RWPE2 (cell line): Measurements from ENCODE around the gene DALRD3.

Experiments
- ATAC-seq: fragments of 200-7000 bp; cut with Tn5 transposase; 3 replicates; pipeline ENCODE4 v1.9.1; 2021; ENCODE audit warnings: low read depth
- DNase-seq: peaks from one replicate; pipeline ENCODE4 v3.0.0-alpha.2; 2020; ENCODE audit warnings: low spot score
- H3K27ac ChIP-seq: fragments of 450-650 bp; 2 replicates; pipeline ENCODE4 v1.5.1; 2017; ENCODE audit warnings: mild to moderate bottlenecking; ENCODE audit not compliant: poor library complexity, severe bottlenecking
- H3K27me3 ChIP-seq: fragments of 250-450 bp; sonication (Bioruptor Pico); 2 replicates; pipeline ENCODE4 v1.5.1; 2021; ENCODE audit warnings: mild to moderate bottlenecking, moderate library complexity; ENCODE audit not compliant: insufficient read depth, poor library complexity, severe bottlenecking
- H3K36me3 ChIP-seq: fragments of 250-450 bp; sonication (Bioruptor Pico); 2 replicates; pipeline ENCODE4 v1.5.1; 2020; ENCODE audit warnings: low read depth, mild to moderate bottlenecking, moderate library complexity
- H3K4me1 ChIP-seq: fragments of 250-450 bp; sonication (Bioruptor Pico); 2 replicates; pipeline ENCODE4 v1.5.1; 2021; ENCODE audit warnings: mild to moderate bottlenecking, moderate library complexity; ENCODE audit not compliant: insufficient read depth, poor library complexity, severe bottlenecking
- H3K4me3 ChIP-seq: fragments of 250-450 bp; sonication (Bioruptor Pico); 2 replicates; pipeline ENCODE4 v1.5.1; 2021; ENCODE audit warnings: mild to moderate bottlenecking, moderate library complexity; ENCODE audit not compliant: severe bottlenecking
- H3K9me3 ChIP-seq: fragments of 250-450 bp; sonication (Bioruptor Pico); 2 replicates; pipeline ENCODE4 v1.5.1; 2021; ENCODE audit warnings: mild to moderate bottlenecking, moderate library complexity; ENCODE audit not compliant: severe bottlenecking
- CTCF ChIP-seq: fragments of 450-650 bp; IDR thresholded peaks from one replicate; pipeline ENCODE4 v1.5.1; 2017; ENCODE audit warnings: mild to moderate bottlenecking, moderate library complexity; ENCODE audit not compliant: poor library complexity, severe bottlenecking

Gene DALRD3

GRCh38 chr3:49019941-49020329 is 1.6 kb upstream of the DALRD3 start:
- Histone ChIP-seq H3K36me3 (peaks cover 43% of the 10 kb centered on the region), H3K27ac (peak overlapping the region; percentile 88), H3K27me3 (no peaks in the 10 kb centered on the region), H3K4me3 (peak overlapping the region; percentile 75), H3K9me3 (no peaks in the 10 kb centered on the region), H3K4me1 (peaks cover 4% of the 10 kb centered on the region)
- TF ChIP-seq CTCF = no peak
- DNase-seq (no peak), ATAC-seq (no peak)

- Histone ChIP-seq H3K27me3 (no peaks in the 10 kb centered on the region), H3K4me1 (peaks cover 4% of the 10 kb centered on the region), H3K4me3 (peak overlapping the region; percentile 55), H3K27ac (peak overlapping the region; percentile 88), H3K9me3 (no peaks in the 10 kb centered on the region), H3K36me3 (peaks cover 43% of the 10 kb centered on the region)
- ATAC-seq (no peak), DNase-seq (no peak)
- no peak for TF ChIP-seq CTCF
These were observed 277 bp upstream of the DALRD3 start for GRCh38 chr3:49018707-49019006.

- Histone ChIP-seq H3K27ac (peak overlapping the region; percentile 88), H3K9me3 (no peaks in the 10 kb centered on the region), H3K4me3 (peak overlapping the region; percentile 55), H3K4me1 (peaks cover 4% of the 10 kb centered on the region), H3K36me3 (peaks cover 45% of the 10 kb centered on the region), H3K27me3 (no peaks in the 10 kb centered on the region)
- DNase-seq (no peak), ATAC-seq (0 out of 3 replicates have a peak, but pooled peaks have one; percentile 0)
- no peak for TF ChIP-seq CTCF
These were observed 980 bp downstream of the DALRD3 start for GRCh38 chr3:49017229-49017970.

- no peak for ATAC-seq
- H3K4me1 ChIP-seq = peaks cover 4% of the 10 kb centered on the region
- peaks cover 53% of the 10 kb centered on the region for H3K36me3 ChIP-seq
- H3K27me3 ChIP-seq = no peaks in the 10 kb centered on the region
- TF ChIP-seq CTCF = no peak
- H3K9me3 ChIP-seq = no peaks in the 10 kb centered on the region
- no peak overlapping the region for H3K4me3 ChIP-seq
- no peak for DNase-seq
- H3K27ac ChIP-seq = peak overlapping the region; percentile 88
These were observed 1.8 kb downstream of the DALRD3 start for GRCh38 chr3:49016414-49017228.

- Histone ChIP-seq H3K27ac (no peak overlapping the region), H3K36me3 (peaks cover 58% of the 10 kb centered on the region), H3K9me3 (no peaks in the 10 kb centered on the region), H3K4me3 (no peak overlapping the region), H3K4me1 (peaks cover 4% of the 10 kb centered on the region), H3K27me3 (no peaks in the 10 kb centered on the region)
- DNase-seq = no peak
- ATAC-seq = no peak
- TF ChIP-seq CTCF = no peak
These were observed 2.6 kb downstream of the DALRD3 start for GRCh38 chr3:49015765-49016164.
